Measurements from ENCODE around the gene B4GALT1.

DNA sequence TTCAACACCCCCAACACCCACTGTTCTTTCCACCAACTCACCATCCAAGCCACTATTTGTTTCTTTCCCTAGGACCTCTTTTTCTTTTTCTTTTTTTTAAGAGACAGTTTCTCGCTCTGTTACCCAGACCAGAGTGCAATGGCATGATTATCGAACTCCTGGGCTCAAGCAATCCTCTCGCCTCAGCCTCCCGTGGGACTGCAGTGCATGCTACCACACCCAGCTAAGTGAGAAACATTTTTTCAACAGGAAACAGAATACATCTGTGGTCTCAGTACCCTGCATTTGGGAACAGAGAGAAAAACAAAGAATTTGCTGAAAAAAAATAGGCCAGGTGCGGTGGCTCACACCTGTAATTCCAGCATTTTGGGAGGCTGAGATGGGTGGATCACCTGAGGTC is 24.6 kb downstream of the B4GALT1 start:
- TF ChIP-seq POLR2A (IDR thresholded peaks at IDR 0.05; ENCODE audit: low read depth, low read length) = no peak
- no peak for TF ChIP-seq GATA2 (IDR thresholded peaks at IDR 0.05; ENCODE audit: insufficient read depth, insufficient read length, low read depth, low read length)
- TF ChIP-seq, protein P1, sequence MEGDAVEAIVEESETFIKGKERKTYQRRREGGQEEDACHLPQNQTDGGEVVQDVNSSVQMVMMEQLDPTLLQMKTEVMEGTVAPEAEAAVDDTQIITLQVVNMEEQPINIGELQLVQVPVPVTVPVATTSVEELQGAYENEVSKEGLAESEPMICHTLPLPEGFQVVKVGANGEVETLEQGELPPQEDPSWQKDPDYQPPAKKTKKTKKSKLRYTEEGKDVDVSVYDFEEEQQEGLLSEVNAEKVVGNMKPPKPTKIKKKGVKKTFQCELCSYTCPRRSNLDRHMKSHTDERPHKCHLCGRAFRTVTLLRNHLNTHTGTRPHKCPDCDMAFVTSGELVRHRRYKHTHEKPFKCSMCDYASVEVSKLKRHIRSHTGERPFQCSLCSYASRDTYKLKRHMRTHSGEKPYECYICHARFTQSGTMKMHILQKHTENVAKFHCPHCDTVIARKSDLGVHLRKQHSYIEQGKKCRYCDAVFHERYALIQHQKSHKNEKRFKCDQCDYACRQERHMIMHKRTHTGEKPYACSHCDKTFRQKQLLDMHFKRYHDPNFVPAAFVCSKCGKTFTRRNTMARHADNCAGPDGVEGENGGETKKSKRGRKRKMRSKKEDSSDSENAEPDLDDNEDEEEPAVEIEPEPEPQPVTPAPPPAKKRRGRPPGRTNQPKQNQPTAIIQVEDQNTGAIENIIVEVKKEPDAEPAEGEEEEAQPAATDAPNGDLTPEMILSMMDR (IDR thresholded peaks at IDR 0.05; ENCODE audit: extremely low read depth in 1 of 2, insufficient read depth in 1 of 2, low read depth in 1 of 2, low read length in 2 of 2) = no peak
- TF ChIP-seq, protein P2, sequence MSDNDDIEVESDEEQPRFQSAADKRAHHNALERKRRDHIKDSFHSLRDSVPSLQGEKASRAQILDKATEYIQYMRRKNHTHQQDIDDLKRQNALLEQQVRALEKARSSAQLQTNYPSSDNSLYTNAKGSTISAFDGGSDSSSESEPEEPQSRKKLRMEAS (IDR thresholded peaks at IDR 0.05; ENCODE audit: insufficient read depth, insufficient read length) = no peak
- TF ChIP-seq POLR2AphosphoS5 (IDR thresholded peaks at IDR 0.05; ENCODE audit: insufficient read depth, low read depth, low read length) = no peak
- TF ChIP-seq FOS (IDR thresholded peaks at IDR 0.05; ENCODE audit: borderline replicate concordance, insufficient read depth, low read length) = no peak
- TF ChIP-seq MYC (IDR thresholded peaks at IDR 0.05; ENCODE audit: low read depth, low read length) = no peak
- TF ChIP-seq EZH2 (IDR thresholded peaks at IDR 0.05; ENCODE audit: borderline replicate concordance, low read depth, low read length, severe bottlenecking) = no peak

Data from endothelial cell of umbilical vein (primary cell).